ENCODE measurements around the gene DIPK1C. TPM values are rescaled to one million over a fixed set of nuclear protein-coding genes. Genes with fewer than 3 reads are reported as not detected.

DIPK1C gene
- total and polyA plus RNA-seq, 10 of the 15 experiments (the other 5 are each of a cell fraction or from before 2014, with no cell fraction given) = not detected

- WGBS (ENCODE audit: insufficient coverage, insufficient replicate concordance, low lambda C conversion rate, missing lambda C conversion rate) = 29% methylated on average over 15 of the region's 15 CpGs
- Histone ChIP-seq H3K36me3 (ENCODE audit: control insufficient read depth in 2 of 2, insufficient read depth in 2 of 2, low read length in 1 of 2) (no peaks in the 10 kb centered on the region), H2AFZ (ENCODE audit: control insufficient read depth, low read depth, low read length) (no peak overlapping the region), H3K27me3 (replicated peaks in 1 of 2; ENCODE audit: control insufficient read depth in 2 of 2, insufficient read depth in 2 of 2, low read length in 1 of 2) (no peaks in the 10 kb centered on the region; a peak in 1 of 4 replicates), H3K27ac (ENCODE audit: control insufficient read depth, insufficient read depth) (no peak overlapping the region), H3K4me3 (no peak overlapping the region), H3K4me1 (ENCODE audit: control insufficient read depth, insufficient read depth, low read length) (no peaks in the 10 kb centered on the region), H3K9ac (ENCODE audit: control insufficient read depth, insufficient read depth, low read length) (no peak overlapping the region), H3K79me2 (ENCODE audit: control insufficient read depth, insufficient read depth, low read length) (no peaks in the 10 kb centered on the region), H4K20me1 (ENCODE audit: control insufficient read depth, insufficient read depth) (no peaks in the 10 kb centered on the region), H3K9me3 (replicated peaks; ENCODE audit: control insufficient read depth, insufficient read depth, low read length) (no peaks in the 10 kb centered on the region), H3K4me2 (ENCODE audit: control insufficient read depth, insufficient read depth) (no peak overlapping the region)
- ChIA-PET SMC1A (ENCODE audit: uncharacterized antibody, unreplicated experiment) (interaction anchor here (1.8 kb wide), 1 partner anchor 12 kb away, joined by 5 read pairs; no protein-coding TSS in a partner anchor), RAD21 (ENCODE audit: unreplicated experiment) (no interaction called here), CTCF (interaction anchor here (0.7 kb wide), 1 partner anchor 46 kb away, joined by 3 read pairs; no protein-coding TSS in a partner anchor), POLR2A (no interaction called here)
- in situ Hi-C loops (cut with MboI) (no loop called here), intact Hi-C loops (cut with micrococcal nuclease; ENCODE audit: unreplicated experiment) (no loop called here)
- DNase-seq (ENCODE audit: low read depth, low spot score) (no peak), ATAC-seq (no peak), FAIRE-seq (no peak)
- BruUV-seq (replicated peaks) = no TSS peak
- TF ChIP-seq EP300 (IDR thresholded peaks at IDR 0.05; ENCODE audit: borderline replicate concordance in 1 of 2, control insufficient read depth in 1 of 2, low read depth in 2 of 2, low read length in 2 of 2) (no peak), TCF7 (IDR thresholded peaks at IDR 0.05; ENCODE audit: borderline replicate concordance) (no peak), IKZF2 (IDR thresholded peaks at IDR 0.05) (no peak), WRNIP1 (IDR thresholded peaks at IDR 0.05; ENCODE audit: borderline replicate concordance, low read depth, low read length) (no peak), NR2C1 (IDR thresholded peaks at IDR 0.05) (no peak)
- TF ChIP-seq, protein P1, sequence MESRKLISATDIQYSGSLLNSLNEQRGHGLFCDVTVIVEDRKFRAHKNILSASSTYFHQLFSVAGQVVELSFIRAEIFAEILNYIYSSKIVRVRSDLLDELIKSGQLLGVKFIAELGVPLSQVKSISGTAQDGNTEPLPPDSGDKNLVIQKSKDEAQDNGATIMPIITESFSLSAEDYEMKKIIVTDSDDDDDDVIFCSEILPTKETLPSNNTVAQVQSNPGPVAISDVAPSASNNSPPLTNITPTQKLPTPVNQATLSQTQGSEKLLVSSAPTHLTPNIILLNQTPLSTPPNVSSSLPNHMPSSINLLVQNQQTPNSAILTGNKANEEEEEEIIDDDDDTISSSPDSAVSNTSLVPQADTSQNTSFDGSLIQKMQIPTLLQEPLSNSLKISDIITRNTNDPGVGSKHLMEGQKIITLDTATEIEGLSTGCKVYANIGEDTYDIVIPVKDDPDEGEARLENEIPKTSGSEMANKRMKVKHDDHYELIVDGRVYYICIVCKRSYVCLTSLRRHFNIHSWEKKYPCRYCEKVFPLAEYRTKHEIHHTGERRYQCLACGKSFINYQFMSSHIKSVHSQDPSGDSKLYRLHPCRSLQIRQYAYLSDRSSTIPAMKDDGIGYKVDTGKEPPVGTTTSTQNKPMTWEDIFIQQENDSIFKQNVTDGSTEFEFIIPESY (IDR thresholded peaks at IDR 0.05) = no peak
- TF ChIP-seq, protein P2, sequence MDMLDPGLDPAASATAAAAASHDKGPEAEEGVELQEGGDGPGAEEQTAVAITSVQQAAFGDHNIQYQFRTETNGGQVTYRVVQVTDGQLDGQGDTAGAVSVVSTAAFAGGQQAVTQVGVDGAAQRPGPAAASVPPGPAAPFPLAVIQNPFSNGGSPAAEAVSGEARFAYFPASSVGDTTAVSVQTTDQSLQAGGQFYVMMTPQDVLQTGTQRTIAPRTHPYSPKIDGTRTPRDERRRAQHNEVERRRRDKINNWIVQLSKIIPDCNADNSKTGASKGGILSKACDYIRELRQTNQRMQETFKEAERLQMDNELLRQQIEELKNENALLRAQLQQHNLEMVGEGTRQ (IDR thresholded peaks at IDR 0.05; ENCODE audit: borderline replicate concordance, low read depth, low read length) = no peak
Measured at GRCh38 chr18:74430806-74431571, 26.1 kb downstream of the DIPK1C start.
